ENCODE data around the gene HS3ST3A1.

GRCh38 chr17:13509527-13509926 is 92.2 kb downstream of the HS3ST3A1 start:
- TF ChIP-seq POLR2A (IDR thresholded peaks at IDR 0.05; ENCODE audit: low read depth, low read length) = no peak
- TF ChIP-seq SPI1 (IDR thresholded peaks at IDR 0.05; ENCODE audit: low read depth, low read length) = no peak
- TF ChIP-seq POLR2AphosphoS5 (IDR thresholded peaks at IDR 0.05; ENCODE audit: low read depth, low read length) = no peak

All from GM12891 (cell line).